Activated CD4-positive, alpha-beta memory T cell treated with anti-CD3 and anti-CD28 coated beads for 36 hours (primary cell): Measurements from ENCODE around the gene OPRM1. TPM values are rescaled to one million over a fixed set of nuclear protein-coding genes. Genes with fewer than 3 reads are reported as not detected.

Experiments used
- CTCF ChIA-PET: fragments of 350-600 bp; sonication (Branson Sonifier 250); formaldehyde crosslinking; loops from one replicate; lab custom pipeline; 2021; ENCODE audit warnings: antibody characterized with exemption, inconsistent platforms; lab: Charles Lee
- POLR2A ChIA-PET: fragments of 350-600 bp; sonication (Branson Sonifier 250); formaldehyde crosslinking; loops from one replicate; lab custom pipeline; 2021; ENCODE audit warnings: antibody characterized with exemption; lab: Charles Lee
- DNase-seq: peaks from one replicate; pipeline ENCODE4 v3.0.0-alpha.2; 2020
- H3K27ac Mint-ChIP-seq: one replicate; pipeline ENCODE4 v1.8.0; 2021; ENCODE audit warnings: mixed read lengths
- H3K27me3 Mint-ChIP-seq: one replicate; pipeline ENCODE4 v1.8.0; 2021; ENCODE audit warnings: mixed read lengths
- H3K36me3 Mint-ChIP-seq: one replicate; pipeline ENCODE4 v1.8.0; 2021; ENCODE audit warnings: mixed read lengths
- H3K4me1 Mint-ChIP-seq: one replicate; pipeline ENCODE4 v1.8.0; 2021; ENCODE audit warnings: low read depth, mixed read lengths
- H3K4me3 Mint-ChIP-seq: one replicate; pipeline ENCODE4 v1.8.0; 2021; ENCODE audit warnings: mild to moderate bottlenecking, mixed read lengths
- H3K9me3 Mint-ChIP-seq: one replicate; pipeline ENCODE4 v1.8.0; 2021; ENCODE audit warnings: mixed read lengths
- intact Hi-C: fragments of 100-400 bp; cut with micrococcal nuclease; formaldehyde crosslinking; loops from one replicate; pipeline ENCODE4 v1.15.1; 2023
- total RNA-seq, 2 experiments: library from RNA; stranded (reverse); gene quantifications; one replicate each; pipeline ENCODE4 v1.2.3, GENCODE V29; 2021

OPRM1 gene
- total RNA-seq, 2 experiments from 2014 or later, result not detected

DNA sequence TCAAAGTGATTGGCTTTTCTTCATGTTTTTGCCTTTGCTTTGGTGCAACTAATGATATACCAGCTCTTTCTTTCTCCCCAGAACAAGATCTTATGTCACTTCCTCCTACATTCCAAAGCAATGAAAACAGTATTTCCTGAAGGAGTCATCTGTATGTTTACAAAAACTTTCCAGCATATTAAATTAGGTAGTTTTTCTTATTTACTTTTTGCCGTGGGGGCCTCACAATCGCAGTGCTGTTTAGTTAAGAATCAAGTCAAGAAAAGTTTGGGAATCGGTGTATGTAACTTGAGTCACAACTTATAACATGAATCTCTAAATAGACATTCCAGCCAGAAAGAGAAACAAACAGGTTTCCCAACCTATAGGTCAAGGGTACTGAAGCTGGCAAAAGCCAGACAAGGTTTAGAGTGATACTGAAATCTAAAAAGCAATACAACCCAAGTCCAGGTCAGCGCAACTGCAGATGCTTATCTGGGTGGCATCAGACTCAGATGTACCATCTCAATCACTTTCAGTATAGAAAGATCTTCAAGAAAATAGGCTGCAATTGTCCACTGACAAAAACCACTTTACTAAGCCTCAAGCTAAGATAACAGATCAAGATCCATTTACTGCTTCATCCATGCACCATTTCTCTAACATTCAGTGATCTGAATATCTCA, 253.9 kb downstream of the OPRM1 start:
- H3K4me3 Mint-ChIP-seq, result no peak overlapping the region
- no peaks in the 10 kb centered on the region for H3K27me3 Mint-ChIP-seq
- no peaks in the 10 kb centered on the region for H3K9me3 Mint-ChIP-seq
- POLR2A ChIA-PET, result no interaction called here
- CTCF ChIA-PET, result interaction anchor here (0.9 to 1.3 kb wide), 2 partner anchors 16 to 107 kb away, joined by 4 read pairs; no protein-coding TSS in a partner anchor
- DNase-seq, result no peak
- intact Hi-C loops, result no loop called here
- no peaks in the 10 kb centered on the region for H3K4me1 Mint-ChIP-seq
- H3K27ac Mint-ChIP-seq, result no peak overlapping the region
- no peaks in the 10 kb centered on the region for H3K36me3 Mint-ChIP-seq

DNA sequence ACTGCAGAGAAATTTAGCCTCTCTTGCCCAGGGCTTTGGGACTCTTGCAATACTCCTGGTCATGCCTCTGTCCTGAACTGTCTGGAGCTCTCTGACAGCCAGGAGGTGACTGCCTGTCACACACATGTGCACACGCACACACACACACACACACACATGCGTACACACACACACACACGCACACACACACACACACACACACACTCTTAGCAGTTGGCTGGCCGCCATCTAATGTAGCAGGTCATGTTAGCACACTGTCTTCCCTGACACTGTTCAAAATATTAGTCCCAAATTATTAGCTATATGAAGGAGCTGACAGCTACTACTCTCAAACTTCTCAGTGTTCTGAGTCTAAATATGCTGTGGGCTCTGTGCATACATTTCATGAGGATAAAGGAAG, 256.7 kb downstream of the OPRM1 start:
- Mint-ChIP-seq H3K27me3 (no peaks in the 10 kb centered on the region), H3K9me3 (no peaks in the 10 kb centered on the region), H3K4me3 (no peak overlapping the region), H3K27ac (no peak overlapping the region), H3K4me1 (peaks cover 2% of the 10 kb centered on the region), H3K36me3 (no peaks in the 10 kb centered on the region)
- intact Hi-C loops, result no loop called here
- ChIA-PET CTCF (no interaction called here), POLR2A (interaction anchor here (0.6 kb wide), 1 partner anchor 28 kb away, joined by 3 read pairs; no protein-coding TSS in a partner anchor)
- no peak for DNase-seq
